ENCODE measurements around the gene SLC12A6.

SLC12A6 gene

GRCh38 chr15:34258151-34258550 lies 79.4 kb downstream of the SLC12A6 start:
- H3K9me3 ChIP-seq (ENCODE audit: insufficient read depth, low read depth, low read length): no peaks in the 10 kb centered on the region
- H3F3A ChIP-seq (ENCODE audit: low read depth): no peaks in the 10 kb centered on the region

GRCh38 chr15:34252545-34252944 lies 85.0 kb downstream of the SLC12A6 start:
- Histone ChIP-seq H3K27me3 (ENCODE audit: insufficient read depth, low read length, poor library complexity, severe bottlenecking) (no peaks in the 10 kb centered on the region), H3K9me2 (replicated peaks; ENCODE audit: low read depth, low read length) (no peaks in the 10 kb centered on the region), H3K9me3 (ENCODE audit: insufficient read depth, low read depth, low read length) (no peaks in the 10 kb centered on the region), H3K79me2 (ENCODE audit: insufficient read depth, low read length) (no peaks in the 10 kb centered on the region), H3K36me3 (ENCODE audit: insufficient read depth, low read length) (peaks cover 92% of the 10 kb centered on the region), H3K9ac (ENCODE audit: low read depth, low read length, poor library complexity, severe bottlenecking) (no peak overlapping the region), H2AFZ (ENCODE audit: low read length) (no peak overlapping the region), H3K4me2 (ENCODE audit: low read depth, low read length, poor library complexity, severe bottlenecking) (no peak overlapping the region), H3K4me3 (ENCODE audit: low read length, poor library complexity, severe bottlenecking) (no peak overlapping the region), H4K20me1 (ENCODE audit: insufficient read depth, low read length, poor library complexity, severe bottlenecking) (no peaks in the 10 kb centered on the region), H3F3A (ENCODE audit: low read depth) (no peaks in the 10 kb centered on the region), H3K4me1 (ENCODE audit: insufficient read depth, low read length, poor library complexity, severe bottlenecking) (no peaks in the 10 kb centered on the region)
- TF ChIP-seq, protein P1, sequence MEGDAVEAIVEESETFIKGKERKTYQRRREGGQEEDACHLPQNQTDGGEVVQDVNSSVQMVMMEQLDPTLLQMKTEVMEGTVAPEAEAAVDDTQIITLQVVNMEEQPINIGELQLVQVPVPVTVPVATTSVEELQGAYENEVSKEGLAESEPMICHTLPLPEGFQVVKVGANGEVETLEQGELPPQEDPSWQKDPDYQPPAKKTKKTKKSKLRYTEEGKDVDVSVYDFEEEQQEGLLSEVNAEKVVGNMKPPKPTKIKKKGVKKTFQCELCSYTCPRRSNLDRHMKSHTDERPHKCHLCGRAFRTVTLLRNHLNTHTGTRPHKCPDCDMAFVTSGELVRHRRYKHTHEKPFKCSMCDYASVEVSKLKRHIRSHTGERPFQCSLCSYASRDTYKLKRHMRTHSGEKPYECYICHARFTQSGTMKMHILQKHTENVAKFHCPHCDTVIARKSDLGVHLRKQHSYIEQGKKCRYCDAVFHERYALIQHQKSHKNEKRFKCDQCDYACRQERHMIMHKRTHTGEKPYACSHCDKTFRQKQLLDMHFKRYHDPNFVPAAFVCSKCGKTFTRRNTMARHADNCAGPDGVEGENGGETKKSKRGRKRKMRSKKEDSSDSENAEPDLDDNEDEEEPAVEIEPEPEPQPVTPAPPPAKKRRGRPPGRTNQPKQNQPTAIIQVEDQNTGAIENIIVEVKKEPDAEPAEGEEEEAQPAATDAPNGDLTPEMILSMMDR (conservative IDR thresholded peaks at IDR 0.05; ENCODE audit: low read length): no peak
- TF ChIP-seq EZH2phosphoT487 (IDR thresholded peaks at IDR 0.05; ENCODE audit: borderline replicate concordance): no peak

More at GRCh38 chr15:34258151-34258550, 79.4 kb downstream of the SLC12A6 start:
- TF ChIP-seq, protein P1 (conservative IDR thresholded peaks at IDR 0.05; ENCODE audit: low read length): no peak
- no peak for TF ChIP-seq EZH2phosphoT487 (IDR thresholded peaks at IDR 0.05; ENCODE audit: borderline replicate concordance)
- H3K4me1 ChIP-seq (ENCODE audit: insufficient read depth, low read length, poor library complexity, severe bottlenecking): no peaks in the 10 kb centered on the region
- no peaks in the 10 kb centered on the region for H3K27me3 ChIP-seq (ENCODE audit: insufficient read depth, low read length, poor library complexity, severe bottlenecking)
- H2AFZ ChIP-seq (ENCODE audit: low read length): no peak overlapping the region
- no peaks in the 10 kb centered on the region for H4K20me1 ChIP-seq (ENCODE audit: insufficient read depth, low read length, poor library complexity, severe bottlenecking)
- H3K9me2 ChIP-seq (replicated peaks; ENCODE audit: low read depth, low read length): no peaks in the 10 kb centered on the region
- peaks cover 9% of the 10 kb centered on the region; the same call in 1 of the 2 replicates for H3K79me2 ChIP-seq (ENCODE audit: insufficient read depth, low read length)
- no peak overlapping the region for H3K4me2 ChIP-seq (ENCODE audit: low read depth, low read length, poor library complexity, severe bottlenecking)
- H3K4me3 ChIP-seq (ENCODE audit: low read length, poor library complexity, severe bottlenecking): no peak overlapping the region
- no peak overlapping the region for H3K9ac ChIP-seq (ENCODE audit: low read depth, low read length, poor library complexity, severe bottlenecking)
- peaks cover 80% of the 10 kb centered on the region for H3K36me3 ChIP-seq (ENCODE audit: insufficient read depth, low read length)

GRCh38 chr15:34248190-34248589 lies 89.4 kb downstream of the SLC12A6 start:
- H3K79me2 ChIP-seq (ENCODE audit: insufficient read depth, low read length): no peaks in the 10 kb centered on the region
- H4K20me1 ChIP-seq (ENCODE audit: insufficient read depth, low read length, poor library complexity, severe bottlenecking): no peaks in the 10 kb centered on the region
- H3F3A ChIP-seq (ENCODE audit: low read depth): no peaks in the 10 kb centered on the region; the same call in 1 of the 2 replicates
- H3K27me3 ChIP-seq (ENCODE audit: insufficient read depth, low read length, poor library complexity, severe bottlenecking): no peaks in the 10 kb centered on the region
- no peaks in the 10 kb centered on the region for H3K9me2 ChIP-seq (replicated peaks; ENCODE audit: low read depth, low read length)
- no peaks in the 10 kb centered on the region for H3K9me3 ChIP-seq (ENCODE audit: insufficient read depth, low read depth, low read length)
- no peak overlapping the region for H2AFZ ChIP-seq (ENCODE audit: low read length)
- H3K9ac ChIP-seq (ENCODE audit: low read depth, low read length, poor library complexity, severe bottlenecking): no peak overlapping the region
- no peaks in the 10 kb centered on the region for H3K4me1 ChIP-seq (ENCODE audit: insufficient read depth, low read length, poor library complexity, severe bottlenecking)
- H3K4me3 ChIP-seq (ENCODE audit: low read length, poor library complexity, severe bottlenecking): no peak overlapping the region
- TF ChIP-seq EZH2phosphoT487 (IDR thresholded peaks at IDR 0.05; ENCODE audit: borderline replicate concordance): no peak
- peaks cover 86% of the 10 kb centered on the region for H3K36me3 ChIP-seq (ENCODE audit: insufficient read depth, low read length)
- H3K4me2 ChIP-seq (ENCODE audit: low read depth, low read length, poor library complexity, severe bottlenecking): no peak overlapping the region
